NCI-H2107 (cell line): ENCODE results near the gene LMF1.

Experiments used
- DNase-seq: peaks from one replicate; lab custom pipeline; 2025; lab: John Stamatoyannopoulos, UW

The LMF1 gene

GRCh38 chr16:984736-985636 is 14.2 kb upstream of the LMF1 start:
- no peak for DNase-seq

- no peak for DNase-seq
Measured at GRCh38 chr16:984121-984694, 13.4 kb upstream of the LMF1 start.

DNA sequence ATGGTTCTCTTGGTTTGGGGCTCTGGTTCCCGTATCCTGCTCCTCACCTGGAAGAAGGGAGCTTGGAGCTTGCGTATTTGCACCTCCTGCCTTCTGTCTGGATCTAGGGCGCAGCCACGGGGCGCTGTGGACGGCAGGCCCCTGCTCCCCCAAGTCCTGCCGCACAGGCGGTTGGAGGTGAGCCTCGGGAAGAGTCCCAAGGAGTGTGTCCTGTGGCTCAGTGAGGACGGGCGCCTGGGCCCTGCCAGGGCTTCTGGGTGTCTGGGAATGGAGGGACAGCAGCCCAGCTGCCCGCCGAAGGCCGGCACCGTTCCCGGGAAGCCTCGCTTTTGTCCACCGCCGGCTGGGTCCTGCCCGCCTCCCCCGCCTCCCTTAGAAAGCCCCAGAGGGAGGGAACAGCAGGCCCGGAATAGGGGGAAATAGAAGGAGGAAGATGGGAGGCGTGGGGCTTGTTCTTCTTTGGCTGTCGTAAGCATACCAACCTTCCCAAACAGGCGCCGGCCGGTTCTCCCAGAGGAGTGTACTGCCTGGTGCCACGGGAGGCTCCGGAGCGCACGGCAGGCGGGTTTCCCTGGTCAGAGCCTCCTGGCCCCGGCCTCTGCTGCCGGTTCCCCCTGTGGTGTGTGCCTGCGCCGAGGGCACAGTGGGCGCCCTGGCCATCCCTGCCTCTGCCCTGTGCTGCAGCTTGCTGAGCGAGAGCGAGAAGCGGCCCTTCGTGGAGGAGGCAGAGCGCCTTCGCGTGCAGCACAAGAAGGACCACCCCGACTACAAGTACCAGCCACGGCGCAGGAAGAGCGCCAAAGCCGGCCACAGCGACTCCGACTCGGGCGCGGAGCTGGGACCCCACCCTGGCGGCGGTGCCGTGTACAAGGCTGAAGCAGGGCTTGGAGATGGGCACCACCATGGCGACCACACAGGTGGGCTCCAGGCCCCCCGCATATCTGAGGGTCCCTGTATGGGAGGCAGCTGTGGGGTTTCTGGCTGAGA is 12.6 kb upstream of the LMF1 start:
- no peak for DNase-seq

GRCh38 chr16:982145-983043 is 11.6 kb upstream of the LMF1 start:
- no peak for DNase-seq

- DNase-seq = no peak
Measured at GRCh38 chr16:981695-982144, 10.9 kb upstream of the LMF1 start, which contains the start of gene SOX8. Gene SOX8 (plus strand): TSS chr16:981770. CDS start chr16:981923, 153 bp downstream.

DNA sequence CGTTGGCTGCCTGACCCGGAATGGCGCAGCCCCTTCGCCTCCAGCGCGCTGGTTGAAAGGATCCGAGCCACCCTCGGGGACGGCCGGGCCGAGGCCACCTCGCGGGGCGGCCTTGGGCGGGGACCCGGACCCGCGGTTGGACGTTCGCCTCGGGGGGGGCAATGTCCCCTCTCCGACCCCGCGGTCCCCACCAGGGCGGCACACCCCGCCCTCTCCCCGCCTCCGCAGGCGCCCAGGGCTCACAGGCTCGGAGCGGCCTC is 9.7 kb upstream of the LMF1 start:
- DNase-seq = no peak

DNA sequence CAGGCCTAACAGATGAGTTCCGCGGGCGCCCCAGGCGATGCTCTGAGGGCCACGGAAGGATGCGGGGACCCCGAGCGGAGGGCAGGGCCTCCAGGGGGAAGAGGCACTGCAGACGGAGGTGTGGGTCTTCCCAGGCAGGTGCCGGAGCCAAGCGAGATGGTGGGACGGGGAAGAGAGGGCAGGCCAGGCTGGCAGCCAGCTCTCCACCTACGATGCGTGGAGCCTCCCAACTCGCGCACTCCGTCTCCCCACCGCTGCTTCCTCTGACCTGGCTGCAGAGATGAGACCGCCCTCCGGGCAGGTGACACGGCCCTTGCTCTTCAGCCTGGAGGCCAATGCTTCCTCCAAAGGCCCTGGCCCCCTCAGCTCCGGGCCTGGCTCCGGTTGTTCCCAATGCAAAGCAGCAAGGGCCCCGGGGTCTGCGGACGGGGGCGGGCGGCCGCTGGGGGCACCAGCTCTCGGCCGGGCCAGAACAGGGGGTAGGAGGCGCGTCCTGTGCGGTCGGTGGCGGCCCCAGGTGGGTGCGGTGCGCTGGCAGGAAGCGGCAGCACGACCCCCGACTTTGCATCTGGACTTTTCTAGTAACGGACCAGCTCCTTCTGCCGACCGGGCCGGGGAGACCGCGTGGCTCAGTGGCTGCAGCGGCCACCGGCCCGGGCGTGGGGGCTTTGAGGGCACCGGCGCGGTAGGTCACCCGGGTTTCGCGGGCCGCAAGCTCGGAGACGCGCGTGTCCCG is 9.2 kb upstream of the LMF1 start:
- no peak for DNase-seq

- DNase-seq = no peak
Measured at GRCh38 chr16:979147-979546, 8.4 kb upstream of the LMF1 start.

DNA sequence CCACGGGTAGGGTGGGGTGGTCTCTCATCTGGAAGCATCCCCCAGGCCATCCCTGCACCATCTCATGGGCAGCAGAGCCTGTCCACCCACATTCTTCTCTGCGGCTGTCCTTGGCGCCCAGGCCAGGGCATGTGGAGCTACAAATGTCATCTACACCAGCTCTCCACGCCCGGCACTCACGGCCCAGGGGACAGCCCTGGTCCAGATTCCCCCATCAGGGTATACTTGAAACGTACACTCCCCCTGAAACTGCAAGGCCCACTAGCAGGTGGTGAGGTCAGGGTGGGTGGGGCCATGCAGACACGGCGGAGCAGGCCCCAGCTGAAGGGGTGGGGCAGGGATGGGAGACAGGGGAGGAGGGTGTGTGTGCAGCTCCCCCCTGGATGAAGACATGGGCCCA is 7.6 kb upstream of the LMF1 start:
- DNase-seq = no peak

- no peak for DNase-seq
Measured at GRCh38 chr16:977896-978295, 7.1 kb upstream of the LMF1 start.

- DNase-seq = no peak
Measured at GRCh38 chr16:977081-977701, 6.4 kb upstream of the LMF1 start.

- no peak for DNase-seq
Measured at GRCh38 chr16:976389-976931, 5.7 kb upstream of the LMF1 start.

DNA sequence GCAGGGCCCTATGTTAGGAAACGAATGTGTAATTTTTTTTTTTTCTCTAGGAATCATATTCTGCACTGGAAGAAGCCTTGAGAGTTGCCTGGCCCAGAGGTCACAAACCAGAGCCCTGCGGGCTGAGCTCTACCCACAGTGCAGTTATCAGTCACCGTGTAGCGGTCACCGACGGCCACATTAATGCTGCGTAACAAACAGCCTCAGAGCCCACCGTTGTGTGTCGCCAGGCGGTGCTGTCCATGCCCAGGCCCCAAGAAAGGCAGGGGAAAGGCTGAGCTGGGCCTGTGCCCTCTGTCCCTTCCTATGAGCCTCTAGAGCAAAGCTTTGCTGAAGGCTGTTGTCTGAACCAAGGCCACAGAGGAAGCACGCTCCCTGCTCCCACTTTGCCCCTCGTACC is 4.5 kb upstream of the LMF1 start:
- no peak for DNase-seq

GRCh38 chr16:974611-975261 is 4.0 kb upstream of the LMF1 start:
- no peak for DNase-seq

GRCh38 chr16:974001-974601 is 3.3 kb upstream of the LMF1 start:
- DNase-seq = no peak

DNA sequence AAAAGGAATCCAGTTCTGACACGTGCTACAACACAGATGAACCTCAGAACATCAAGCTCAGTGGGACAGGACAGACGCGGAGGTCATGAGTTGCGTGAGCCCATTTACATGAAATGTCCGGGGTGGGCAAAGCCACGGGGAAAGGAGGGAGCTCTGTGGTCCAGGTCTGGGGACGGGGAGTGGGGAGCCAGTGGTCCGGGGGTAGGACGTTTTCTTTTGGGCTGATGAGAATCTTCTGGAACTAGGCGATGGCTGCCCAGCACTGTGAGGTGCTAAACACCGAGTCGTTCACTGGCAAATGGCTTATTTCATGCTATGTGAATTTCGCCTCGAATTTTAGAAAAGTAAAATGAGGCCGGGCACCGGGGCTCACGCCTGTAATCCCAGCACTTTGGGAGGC is 2.6 kb upstream of the LMF1 start:
- DNase-seq = no peak

GRCh38 chr16:972316-973002 is 1.7 kb upstream of the LMF1 start:
- no peak for DNase-seq

DNA sequence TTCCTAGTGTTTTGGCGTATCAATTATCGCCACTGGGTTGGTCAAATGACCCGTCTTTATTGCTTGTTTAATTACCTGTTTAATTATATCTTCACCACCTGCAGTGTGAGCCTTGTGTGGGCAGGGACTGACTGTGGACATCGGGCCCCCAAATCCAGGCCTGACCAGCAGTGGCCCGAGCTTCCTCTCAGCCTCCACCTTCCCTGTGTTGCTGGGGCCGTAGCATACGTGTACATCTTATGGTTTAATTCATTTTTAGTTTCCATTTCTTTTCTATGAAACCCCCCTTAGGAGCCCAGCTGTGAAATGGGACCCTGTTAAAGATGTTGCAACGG is 1.2 kb upstream of the LMF1 start:
- DNase-seq = no peak

DNA sequence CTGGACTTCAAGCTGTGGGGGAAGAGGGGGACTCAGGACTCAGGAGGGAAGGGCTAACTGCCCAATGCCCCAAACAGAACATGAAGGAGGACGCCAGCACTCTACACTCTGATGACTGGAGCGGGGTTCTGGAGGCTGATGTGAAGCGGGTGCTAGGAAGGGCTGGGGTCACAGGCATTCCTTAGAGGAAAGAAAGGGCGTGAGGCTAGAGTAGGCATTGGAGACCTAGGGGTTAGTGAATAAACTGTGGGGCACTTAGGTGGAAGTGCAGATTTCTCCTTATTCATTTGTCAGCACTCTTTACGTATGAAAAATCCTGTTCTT is 760 bp upstream of the LMF1 start:
- no peak for DNase-seq
